Effector memory CD4-positive, alpha-beta T cell (primary cell): Measurements from ENCODE around the gene ZNF329.

ENCODE experiments used
- DNase-seq, 3 donors: peaks; one replicate each; pipeline ENCODE4 v3.0.0-alpha.2; 2020
- H3K27ac ChIP-seq: 2 replicates; pipeline ENCODE4 v1.7.0; 2013; ENCODE audit warnings: mild to moderate bottlenecking, low read length, moderate library complexity; ENCODE audit not compliant: insufficient read depth, poor library complexity, severe bottlenecking
- H3K27me3 ChIP-seq: replicated peaks from 2 replicates; pipeline ENCODE4 v1.7.0; 2013; ENCODE audit warnings: mild to moderate bottlenecking, low read length; ENCODE audit not compliant: insufficient read depth, control insufficient read depth, poor library complexity, severe bottlenecking
- H3K36me3 ChIP-seq: 2 replicates; pipeline ENCODE4 v1.7.0; 2013; ENCODE audit warnings: mild to moderate bottlenecking, low read length, moderate library complexity; ENCODE audit not compliant: control insufficient read depth, insufficient read depth
- H3K4me1 ChIP-seq: 2 replicates; pipeline ENCODE4 v1.7.0; 2013; ENCODE audit warnings: low read length, mild to moderate bottlenecking; ENCODE audit not compliant: control insufficient read depth, insufficient read depth, poor library complexity, severe bottlenecking
- H3K4me3 ChIP-seq: 2 replicates; pipeline ENCODE4 v1.7.0; 2013; ENCODE audit warnings: low read length, low read depth, mild to moderate bottlenecking; ENCODE audit not compliant: insufficient read depth, poor library complexity, severe bottlenecking
- H3K9me3 ChIP-seq: 2 replicates; pipeline ENCODE4 v1.7.0; 2013; ENCODE audit warnings: mild to moderate bottlenecking, low read length, moderate library complexity; ENCODE audit not compliant: control insufficient read depth

Gene ZNF329

GRCh38 chr19:58123354-58123753 is 27.2 kb downstream of the ZNF329 start:
- peaks cover 87% of the 10 kb centered on the region for H3K9me3 ChIP-seq
- no peak overlapping the region for H3K4me3 ChIP-seq
- H3K36me3 ChIP-seq = peaks cover 6% of the 10 kb centered on the region
- H3K27me3 ChIP-seq = no peaks in the 10 kb centered on the region
- H3K27ac ChIP-seq = no peak overlapping the region
- DNase-seq = no peak
- no peaks in the 10 kb centered on the region for H3K4me1 ChIP-seq

GRCh38 chr19:58118979-58119733 is 31.4 kb downstream of the ZNF329 start:
- DNase-seq = no peak
- Histone ChIP-seq H3K27ac (no peak overlapping the region), H3K9me3 (peaks cover 58% of the 10 kb centered on the region), H3K27me3 (no peaks in the 10 kb centered on the region), H3K4me3 (no peak overlapping the region), H3K36me3 (no peaks in the 10 kb centered on the region), H3K4me1 (no peaks in the 10 kb centered on the region)

GRCh38 chr19:58117841-58118575 is 32.6 kb downstream of the ZNF329 start:
- Histone ChIP-seq H3K9me3 (peaks cover 47% of the 10 kb centered on the region), H3K36me3 (no peaks in the 10 kb centered on the region), H3K27me3 (no peaks in the 10 kb centered on the region), H3K4me1 (no peaks in the 10 kb centered on the region), H3K27ac (no peak overlapping the region), H3K4me3 (no peak overlapping the region)
- no peak for DNase-seq

- Histone ChIP-seq H3K9me3 (peaks cover 52% of the 10 kb centered on the region), H3K4me1 (no peaks in the 10 kb centered on the region), H3K4me3 (no peak overlapping the region), H3K27me3 (no peaks in the 10 kb centered on the region), H3K27ac (no peak overlapping the region), H3K36me3 (no peaks in the 10 kb centered on the region)
- no peak for DNase-seq
Measured at GRCh38 chr19:58108546-58108817, 42.1 kb downstream of the ZNF329 start.

GRCh38 chr19:58107778-58108545 is 42.6 kb downstream of the ZNF329 start:
- H3K4me1 ChIP-seq = no peaks in the 10 kb centered on the region
- peaks cover 52% of the 10 kb centered on the region for H3K9me3 ChIP-seq
- no peak overlapping the region for H3K27ac ChIP-seq
- H3K27me3 ChIP-seq = no peaks in the 10 kb centered on the region
- no peak overlapping the region for H3K4me3 ChIP-seq
- no peaks in the 10 kb centered on the region for H3K36me3 ChIP-seq
- no peak for DNase-seq

- no peak for DNase-seq
- H3K27ac ChIP-seq = peak overlapping the region; percentile 100
- no peaks in the 10 kb centered on the region for H3K27me3 ChIP-seq
- H3K9me3 ChIP-seq = peaks cover 9% of the 10 kb centered on the region
- peaks cover 7% of the 10 kb centered on the region for H3K4me1 ChIP-seq
- H3K4me3 ChIP-seq = peak overlapping the region; percentile 81
- H3K36me3 ChIP-seq = no peaks in the 10 kb centered on the region
Measured at GRCh38 chr19:58098682-58098998, 51.9 kb downstream of the ZNF329 start.

GRCh38 chr19:58097781-58098681 is 52.6 kb downstream of the ZNF329 start, which contains the start of gene ZSCAN18:
Gene ZSCAN18 (minus strand): TSS chr19:58098231. CDS start chr19:58090267, 7,964 bp downstream.
- Histone ChIP-seq H3K27ac (peak within 1 kb of the TSS; percentile 100), H3K4me3 (peak within 1 kb of the TSS; percentile 81), H3K36me3 (no peaks in the 10 kb centered on the region), H3K27me3 (no peaks in the 10 kb centered on the region), H3K4me1 (peaks cover 7% of the 10 kb centered on the region), H3K9me3 (peaks cover 7% of the 10 kb centered on the region)
- DNase-seq = peak; percentile 96 to 97 (median 97)

- Histone ChIP-seq H3K36me3 (no peaks in the 10 kb centered on the region), H3K4me1 (peaks cover 7% of the 10 kb centered on the region), H3K27ac (peak overlapping the region; percentile 100), H3K27me3 (no peaks in the 10 kb centered on the region), H3K4me3 (peak overlapping the region; percentile 81), H3K9me3 (peaks cover 7% of the 10 kb centered on the region)
- DNase-seq = no peak
Measured at GRCh38 chr19:58097349-58097748, 53.2 kb downstream of the ZNF329 start.

- no peaks in the 10 kb centered on the region for H3K27me3 ChIP-seq
- H3K4me1 ChIP-seq = peaks cover 7% of the 10 kb centered on the region
- H3K27ac ChIP-seq = no peak overlapping the region
- H3K4me3 ChIP-seq = peak overlapping the region; percentile 81
- peaks cover 7% of the 10 kb centered on the region for H3K9me3 ChIP-seq
- no peak for DNase-seq
- H3K36me3 ChIP-seq = no peaks in the 10 kb centered on the region
Measured at GRCh38 chr19:58096884-58097283, 53.7 kb downstream of the ZNF329 start.
